ENCODE measurements around the gene HOXC13. TPM values are rescaled to one million over a fixed set of nuclear protein-coding genes. Genes with fewer than 3 reads are reported as not detected.

Gene HOXC13
- total RNA-seq, 1 experiment from 2014 or later = 0.09 TPM

DNA sequence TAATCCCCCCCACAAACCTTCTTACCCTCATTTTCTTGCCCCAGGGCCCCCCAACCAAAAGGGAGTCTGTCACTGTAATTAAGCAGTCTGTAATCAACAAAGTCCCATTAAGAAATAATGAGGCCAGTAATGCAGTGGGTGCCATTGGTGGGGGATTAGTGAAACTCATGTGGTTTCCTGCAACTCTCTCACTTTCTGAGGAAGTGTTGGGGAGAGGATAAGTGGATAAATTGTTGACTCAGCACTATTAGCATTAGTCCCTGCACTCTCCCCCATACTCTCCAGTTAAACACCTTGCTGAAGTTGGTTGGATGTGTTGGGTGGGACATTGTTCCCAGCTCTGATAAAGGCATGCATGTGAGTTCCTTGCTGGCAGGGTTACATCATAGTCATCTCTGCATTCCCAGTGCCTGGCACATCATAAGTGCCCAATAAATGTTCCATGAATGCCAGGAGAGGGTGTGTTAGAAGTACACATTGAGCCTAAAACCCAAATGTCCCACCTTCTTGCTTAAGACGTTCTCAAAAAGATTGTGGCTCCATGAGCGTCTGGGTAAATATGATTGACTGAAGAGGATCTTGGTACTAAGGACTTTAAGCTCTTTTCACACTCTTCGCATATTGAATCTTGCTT lies 45.8 kb upstream of the HOXC13 start:
- Mint-ChIP-seq H3K27me3 (ENCODE audit: low read depth) (peaks cover 39% of the 10 kb centered on the region), H3K27ac (no peak overlapping the region), H3K9me3 (no peaks in the 10 kb centered on the region), H3K4me1 (peaks cover 4% of the 10 kb centered on the region), H3K4me3 (no peak overlapping the region), H3K36me3 (no peaks in the 10 kb centered on the region)
- CTCF ChIA-PET = no interaction called here
- POLR2A ChIA-PET = no interaction called here
- TF ChIP-seq, protein P1, sequence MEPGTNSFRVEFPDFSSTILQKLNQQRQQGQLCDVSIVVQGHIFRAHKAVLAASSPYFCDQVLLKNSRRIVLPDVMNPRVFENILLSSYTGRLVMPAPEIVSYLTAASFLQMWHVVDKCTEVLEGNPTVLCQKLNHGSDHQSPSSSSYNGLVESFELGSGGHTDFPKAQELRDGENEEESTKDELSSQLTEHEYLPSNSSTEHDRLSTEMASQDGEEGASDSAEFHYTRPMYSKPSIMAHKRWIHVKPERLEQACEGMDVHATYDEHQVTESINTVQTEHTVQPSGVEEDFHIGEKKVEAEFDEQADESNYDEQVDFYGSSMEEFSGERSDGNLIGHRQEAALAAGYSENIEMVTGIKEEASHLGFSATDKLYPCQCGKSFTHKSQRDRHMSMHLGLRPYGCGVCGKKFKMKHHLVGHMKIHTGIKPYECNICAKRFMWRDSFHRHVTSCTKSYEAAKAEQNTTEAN (CRISPR knock-in tag; IDR thresholded peaks at IDR 0.05) = no peak
- TF ChIP-seq ZNF317 (CRISPR knock-in tag; IDR thresholded peaks at IDR 0.05; ENCODE audit: borderline replicate concordance, low read depth) = no peak
- TF ChIP-seq, protein P2, sequence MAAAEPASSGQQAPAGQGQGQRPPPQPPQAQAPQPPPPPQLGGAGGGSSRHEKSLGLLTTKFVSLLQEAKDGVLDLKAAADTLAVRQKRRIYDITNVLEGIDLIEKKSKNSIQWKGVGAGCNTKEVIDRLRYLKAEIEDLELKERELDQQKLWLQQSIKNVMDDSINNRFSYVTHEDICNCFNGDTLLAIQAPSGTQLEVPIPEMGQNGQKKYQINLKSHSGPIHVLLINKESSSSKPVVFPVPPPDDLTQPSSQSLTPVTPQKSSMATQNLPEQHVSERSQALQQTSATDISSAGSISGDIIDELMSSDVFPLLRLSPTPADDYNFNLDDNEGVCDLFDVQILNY (CRISPR knock-in tag; IDR thresholded peaks at IDR 0.05) = no peak
- TF ChIP-seq, protein P3, sequence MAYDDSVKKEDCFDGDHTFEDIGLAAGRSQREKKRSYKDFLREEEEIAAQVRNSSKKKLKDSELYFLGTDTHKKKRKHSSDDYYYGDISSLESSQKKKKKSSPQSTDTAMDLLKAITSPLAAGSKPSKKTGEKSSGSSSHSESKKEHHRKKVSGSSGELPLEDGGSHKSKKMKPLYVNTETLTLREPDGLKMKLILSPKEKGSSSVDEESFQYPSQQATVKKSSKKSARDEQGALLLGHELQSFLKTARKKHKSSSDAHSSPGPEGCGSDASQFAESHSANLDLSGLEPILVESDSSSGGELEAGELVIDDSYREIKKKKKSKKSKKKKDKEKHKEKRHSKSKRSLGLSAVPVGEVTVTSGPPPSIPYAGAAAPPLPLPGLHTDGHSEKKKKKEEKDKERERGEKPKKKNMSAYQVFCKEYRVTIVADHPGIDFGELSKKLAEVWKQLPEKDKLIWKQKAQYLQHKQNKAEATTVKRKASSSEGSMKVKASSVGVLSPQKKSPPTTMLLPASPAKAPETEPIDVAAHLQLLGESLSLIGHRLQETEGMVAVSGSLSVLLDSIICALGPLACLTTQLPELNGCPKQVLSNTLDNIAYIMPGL (CRISPR knock-in tag; IDR thresholded peaks at IDR 0.05) = no peak
- TF ChIP-seq, protein P4, sequence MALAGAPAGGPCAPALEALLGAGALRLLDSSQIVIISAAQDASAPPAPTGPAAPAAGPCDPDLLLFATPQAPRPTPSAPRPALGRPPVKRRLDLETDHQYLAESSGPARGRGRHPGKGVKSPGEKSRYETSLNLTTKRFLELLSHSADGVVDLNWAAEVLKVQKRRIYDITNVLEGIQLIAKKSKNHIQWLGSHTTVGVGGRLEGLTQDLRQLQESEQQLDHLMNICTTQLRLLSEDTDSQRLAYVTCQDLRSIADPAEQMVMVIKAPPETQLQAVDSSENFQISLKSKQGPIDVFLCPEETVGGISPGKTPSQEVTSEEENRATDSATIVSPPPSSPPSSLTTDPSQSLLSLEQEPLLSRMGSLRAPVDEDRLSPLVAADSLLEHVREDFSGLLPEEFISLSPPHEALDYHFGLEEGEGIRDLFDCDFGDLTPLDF (CRISPR knock-in tag; IDR thresholded peaks at IDR 0.05) = no peak
- ATAC-seq = no peak
- DNase-seq (ENCODE audit: low spot score) = no peak

DNA sequence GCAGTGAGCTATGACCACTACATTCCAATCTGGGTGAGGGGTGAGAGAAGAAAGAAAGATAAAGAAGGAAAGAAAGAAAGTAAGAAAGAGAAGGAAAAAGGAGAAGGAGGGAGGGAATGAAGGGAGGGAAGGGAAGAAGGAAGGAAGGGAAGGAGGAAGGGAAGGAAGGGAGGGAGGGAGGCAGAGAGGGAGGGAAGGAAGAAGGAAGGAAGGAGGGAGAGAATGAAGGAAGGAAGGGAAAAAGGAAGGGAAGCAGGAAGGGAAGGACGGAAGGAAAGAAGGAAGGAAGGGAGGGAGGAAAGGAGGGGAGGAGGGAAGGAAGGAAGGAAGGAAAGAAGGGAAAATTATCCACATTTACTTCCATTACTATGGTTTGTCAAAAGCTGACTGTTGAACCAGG lies 39.4 kb upstream of the HOXC13 start:
- ATAC-seq (no peak), DNase-seq (ENCODE audit: low spot score) (no peak)
- no peak overlapping the region for H3K27ac Mint-ChIP-seq
- H3K36me3 Mint-ChIP-seq = no peaks in the 10 kb centered on the region
- H3K4me1 Mint-ChIP-seq = peaks cover 4% of the 10 kb centered on the region
- peaks cover 46% of the 10 kb centered on the region for H3K27me3 Mint-ChIP-seq (ENCODE audit: low read depth)
- TF ChIP-seq SP1 (CRISPR knock-in tag; conservative IDR thresholded peaks at IDR 0.05) (no peak), CREB1 (CRISPR knock-in tag; IDR thresholded peaks at IDR 0.05) (no peak)
- ChIA-PET CTCF (interaction anchor here (0.6 to 1.5 kb wide), 3 partner anchors 133 to 153 kb away, joined by 3 to 5 read pairs (median 3); no protein-coding TSS in a partner anchor), POLR2A (no interaction called here)
- H3K4me3 Mint-ChIP-seq = no peak overlapping the region
- H3K9me3 Mint-ChIP-seq = no peaks in the 10 kb centered on the region

DNA sequence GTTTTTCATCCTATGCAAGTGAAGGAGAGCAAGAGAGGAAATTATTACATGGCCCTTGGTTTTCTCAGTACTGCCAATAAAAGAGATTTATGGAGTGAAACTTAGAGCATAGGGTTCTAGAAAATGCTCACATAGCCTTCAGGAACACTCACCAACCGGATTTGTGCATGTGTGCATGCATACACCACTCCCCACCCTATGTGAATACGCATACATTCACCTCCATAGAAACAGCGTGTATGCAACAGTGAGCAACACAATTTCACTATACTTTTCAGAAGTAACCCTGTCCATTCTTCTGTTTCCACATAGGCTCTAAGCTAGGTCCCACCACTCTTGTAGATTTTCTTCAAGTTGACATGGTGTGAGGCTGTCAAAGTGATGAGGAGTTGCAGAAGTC lies 31.5 kb upstream of the HOXC13 start:
- Mint-ChIP-seq H3K4me3 (no peak overlapping the region), H3K4me1 (no peaks in the 10 kb centered on the region), H3K36me3 (no peaks in the 10 kb centered on the region), H3K27ac (no peak overlapping the region), H3K27me3 (ENCODE audit: low read depth) (peaks cover 32% of the 10 kb centered on the region), H3K9me3 (no peaks in the 10 kb centered on the region)
- DNase-seq (ENCODE audit: low spot score) (no peak), ATAC-seq (no peak)
- ChIA-PET POLR2A (no interaction called here), CTCF (interaction anchor here (0.9 kb wide), 1 partner anchor 150 kb away, joined by 3 read pairs; no protein-coding TSS in a partner anchor)
- TF ChIP-seq ZNF138 (CRISPR knock-in tag; conservative IDR thresholded peaks at IDR 0.05) = no peak
- TF ChIP-seq, protein P5, sequence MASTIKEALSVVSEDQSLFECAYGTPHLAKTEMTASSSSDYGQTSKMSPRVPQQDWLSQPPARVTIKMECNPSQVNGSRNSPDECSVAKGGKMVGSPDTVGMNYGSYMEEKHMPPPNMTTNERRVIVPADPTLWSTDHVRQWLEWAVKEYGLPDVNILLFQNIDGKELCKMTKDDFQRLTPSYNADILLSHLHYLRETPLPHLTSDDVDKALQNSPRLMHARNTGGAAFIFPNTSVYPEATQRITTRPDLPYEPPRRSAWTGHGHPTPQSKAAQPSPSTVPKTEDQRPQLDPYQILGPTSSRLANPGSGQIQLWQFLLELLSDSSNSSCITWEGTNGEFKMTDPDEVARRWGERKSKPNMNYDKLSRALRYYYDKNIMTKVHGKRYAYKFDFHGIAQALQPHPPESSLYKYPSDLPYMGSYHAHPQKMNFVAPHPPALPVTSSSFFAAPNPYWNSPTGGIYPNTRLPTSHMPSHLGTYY (CRISPR knock-in tag; IDR thresholded peaks at IDR 0.05) = no peak
- no peak for TF ChIP-seq FOXJ3 (CRISPR knock-in tag; IDR thresholded peaks at IDR 0.05; ENCODE audit: borderline replicate concordance)
- TF ChIP-seq, protein P1 (CRISPR knock-in tag; IDR thresholded peaks at IDR 0.05) = no peak
- TF ChIP-seq, protein P6, sequence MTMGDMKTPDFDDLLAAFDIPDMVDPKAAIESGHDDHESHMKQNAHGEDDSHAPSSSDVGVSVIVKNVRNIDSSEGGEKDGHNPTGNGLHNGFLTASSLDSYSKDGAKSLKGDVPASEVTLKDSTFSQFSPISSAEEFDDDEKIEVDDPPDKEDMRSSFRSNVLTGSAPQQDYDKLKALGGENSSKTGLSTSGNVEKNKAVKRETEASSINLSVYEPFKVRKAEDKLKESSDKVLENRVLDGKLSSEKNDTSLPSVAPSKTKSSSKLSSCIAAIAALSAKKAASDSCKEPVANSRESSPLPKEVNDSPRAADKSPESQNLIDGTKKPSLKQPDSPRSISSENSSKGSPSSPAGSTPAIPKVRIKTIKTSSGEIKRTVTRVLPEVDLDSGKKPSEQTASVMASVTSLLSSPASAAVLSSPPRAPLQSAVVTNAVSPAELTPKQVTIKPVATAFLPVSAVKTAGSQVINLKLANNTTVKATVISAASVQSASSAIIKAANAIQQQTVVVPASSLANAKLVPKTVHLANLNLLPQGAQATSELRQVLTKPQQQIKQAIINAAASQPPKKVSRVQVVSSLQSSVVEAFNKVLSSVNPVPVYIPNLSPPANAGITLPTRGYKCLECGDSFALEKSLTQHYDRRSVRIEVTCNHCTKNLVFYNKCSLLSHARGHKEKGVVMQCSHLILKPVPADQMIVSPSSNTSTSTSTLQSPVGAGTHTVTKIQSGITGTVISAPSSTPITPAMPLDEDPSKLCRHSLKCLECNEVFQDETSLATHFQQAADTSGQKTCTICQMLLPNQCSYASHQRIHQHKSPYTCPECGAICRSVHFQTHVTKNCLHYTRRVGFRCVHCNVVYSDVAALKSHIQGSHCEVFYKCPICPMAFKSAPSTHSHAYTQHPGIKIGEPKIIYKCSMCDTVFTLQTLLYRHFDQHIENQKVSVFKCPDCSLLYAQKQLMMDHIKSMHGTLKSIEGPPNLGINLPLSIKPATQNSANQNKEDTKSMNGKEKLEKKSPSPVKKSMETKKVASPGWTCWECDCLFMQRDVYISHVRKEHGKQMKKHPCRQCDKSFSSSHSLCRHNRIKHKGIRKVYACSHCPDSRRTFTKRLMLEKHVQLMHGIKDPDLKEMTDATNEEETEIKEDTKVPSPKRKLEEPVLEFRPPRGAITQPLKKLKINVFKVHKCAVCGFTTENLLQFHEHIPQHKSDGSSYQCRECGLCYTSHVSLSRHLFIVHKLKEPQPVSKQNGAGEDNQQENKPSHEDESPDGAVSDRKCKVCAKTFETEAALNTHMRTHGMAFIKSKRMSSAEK (CRISPR knock-in tag; IDR thresholded peaks at IDR 0.05; ENCODE audit: borderline replicate concordance) = no peak
- TF ChIP-seq, protein P4 (CRISPR knock-in tag; IDR thresholded peaks at IDR 0.05) = no peak
- TF ChIP-seq, protein P7, sequence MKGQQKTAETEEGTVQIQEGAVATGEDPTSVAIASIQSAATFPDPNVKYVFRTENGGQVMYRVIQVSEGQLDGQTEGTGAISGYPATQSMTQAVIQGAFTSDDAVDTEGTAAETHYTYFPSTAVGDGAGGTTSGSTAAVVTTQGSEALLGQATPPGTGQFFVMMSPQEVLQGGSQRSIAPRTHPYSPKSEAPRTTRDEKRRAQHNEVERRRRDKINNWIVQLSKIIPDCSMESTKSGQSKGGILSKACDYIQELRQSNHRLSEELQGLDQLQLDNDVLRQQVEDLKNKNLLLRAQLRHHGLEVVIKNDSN (CRISPR knock-in tag; IDR thresholded peaks at IDR 0.05) = no peak
- TF ChIP-seq ZNF671 (CRISPR knock-in tag; IDR thresholded peaks at IDR 0.05) = no peak
- no peak for TF ChIP-seq JUN (CRISPR knock-in tag; IDR thresholded peaks at IDR 0.05)
